Fibroblast of mammary gland (primary cell): ENCODE measurements around the gene CFAP58.

ENCODE experiments used
- DNase-seq: peaks from one replicate; pipeline ENCODE4 v3.0.0-alpha.2; 2010; ENCODE audit warnings: low read depth
- H3K4me3 ChIP-seq: 2 replicates; pipeline ENCODE4 v1.5.1; 2011; ENCODE audit warnings: low read depth, mild to moderate bottlenecking, low read length, moderate library complexity; ENCODE audit not compliant: control insufficient read depth
- TF ChIP-seq, protein P1 (sequence below): conservative IDR thresholded peaks from 2 replicates; pipeline ENCODE4 v1.5.1; 2011; ENCODE audit warnings: low read depth, low read length, inconsistent platforms; ENCODE audit not compliant: control insufficient read depth, insufficient read depth

CFAP58 gene, protein sequence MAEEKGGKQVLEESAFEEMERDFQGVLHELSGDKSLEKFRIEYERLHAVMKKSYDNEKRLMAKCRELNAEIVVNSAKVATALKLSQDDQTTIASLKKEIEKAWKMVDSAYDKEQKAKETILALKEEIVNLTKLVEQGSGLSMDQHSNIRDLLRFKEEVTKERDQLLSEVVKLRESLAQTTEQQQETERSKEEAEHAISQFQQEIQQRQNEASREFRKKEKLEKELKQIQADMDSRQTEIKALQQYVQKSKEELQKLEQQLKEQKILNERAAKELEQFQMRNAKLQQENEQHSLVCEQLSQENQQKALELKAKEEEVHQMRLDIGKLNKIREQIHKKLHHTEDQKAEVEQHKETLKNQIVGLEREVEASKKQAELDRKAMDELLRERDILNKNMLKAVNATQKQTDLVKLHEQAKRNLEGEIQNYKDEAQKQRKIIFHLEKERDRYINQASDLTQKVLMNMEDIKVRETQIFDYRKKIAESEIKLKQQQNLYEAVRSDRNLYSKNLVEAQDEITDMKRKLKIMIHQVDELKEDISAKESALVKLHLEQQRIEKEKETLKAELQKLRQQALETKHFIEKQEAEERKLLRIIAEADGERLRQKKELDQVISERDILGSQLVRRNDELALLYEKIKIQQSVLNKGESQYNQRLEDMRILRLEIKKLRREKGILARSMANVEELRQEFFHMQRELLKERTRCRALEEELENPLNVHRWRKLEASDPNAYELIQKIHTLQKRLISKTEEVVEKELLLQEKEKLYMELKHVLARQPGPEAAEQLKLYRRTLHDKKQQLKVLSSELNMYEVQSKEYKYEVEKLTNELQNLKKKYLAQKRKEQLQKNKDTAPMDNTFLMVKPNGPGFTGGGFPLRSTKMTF

DNA sequence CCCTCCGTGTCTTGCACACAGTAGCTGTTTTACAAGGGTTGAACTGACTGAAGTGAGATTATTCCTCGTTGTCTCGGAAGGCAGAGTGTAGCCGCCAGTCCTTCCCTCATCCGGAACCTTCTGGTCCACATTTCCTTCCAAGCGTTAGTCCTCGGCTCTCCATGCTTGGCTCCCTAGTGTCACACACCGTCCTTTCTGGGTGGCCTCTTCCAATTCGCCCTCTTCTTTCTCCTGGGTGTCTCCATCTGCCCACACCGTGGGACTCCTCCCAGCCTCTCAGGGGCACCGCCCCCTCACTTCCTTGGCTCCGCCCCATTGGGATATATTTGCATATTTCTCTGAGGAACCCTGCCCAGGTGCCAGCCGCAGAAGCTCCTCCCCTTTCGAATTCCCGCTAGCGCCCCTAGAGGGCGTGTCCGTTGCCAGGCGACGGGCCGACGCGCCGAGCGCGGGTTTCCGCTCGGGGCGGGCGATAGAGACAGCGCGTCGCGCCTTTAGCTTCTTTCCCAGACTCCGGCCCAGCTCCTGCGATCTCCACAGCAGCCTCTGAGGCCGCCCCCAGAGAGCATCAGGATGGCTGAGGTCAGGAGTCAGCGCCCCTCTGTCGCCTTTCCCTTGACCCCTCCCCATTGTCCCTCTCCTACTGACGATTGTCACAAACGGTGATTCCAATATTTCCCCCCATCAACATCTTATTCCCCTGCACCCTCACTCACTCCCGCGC lies at the start of gene CFAP58:
Gene CFAP58 (plus strand): TSS at position 509 of the 724 bp plus-strand sequence. CDS start 65 bp downstream, at position 574.
- TF ChIP-seq, protein P1, sequence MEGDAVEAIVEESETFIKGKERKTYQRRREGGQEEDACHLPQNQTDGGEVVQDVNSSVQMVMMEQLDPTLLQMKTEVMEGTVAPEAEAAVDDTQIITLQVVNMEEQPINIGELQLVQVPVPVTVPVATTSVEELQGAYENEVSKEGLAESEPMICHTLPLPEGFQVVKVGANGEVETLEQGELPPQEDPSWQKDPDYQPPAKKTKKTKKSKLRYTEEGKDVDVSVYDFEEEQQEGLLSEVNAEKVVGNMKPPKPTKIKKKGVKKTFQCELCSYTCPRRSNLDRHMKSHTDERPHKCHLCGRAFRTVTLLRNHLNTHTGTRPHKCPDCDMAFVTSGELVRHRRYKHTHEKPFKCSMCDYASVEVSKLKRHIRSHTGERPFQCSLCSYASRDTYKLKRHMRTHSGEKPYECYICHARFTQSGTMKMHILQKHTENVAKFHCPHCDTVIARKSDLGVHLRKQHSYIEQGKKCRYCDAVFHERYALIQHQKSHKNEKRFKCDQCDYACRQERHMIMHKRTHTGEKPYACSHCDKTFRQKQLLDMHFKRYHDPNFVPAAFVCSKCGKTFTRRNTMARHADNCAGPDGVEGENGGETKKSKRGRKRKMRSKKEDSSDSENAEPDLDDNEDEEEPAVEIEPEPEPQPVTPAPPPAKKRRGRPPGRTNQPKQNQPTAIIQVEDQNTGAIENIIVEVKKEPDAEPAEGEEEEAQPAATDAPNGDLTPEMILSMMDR = peak; percentile 46
- H3K4me3 ChIP-seq = peak within 1 kb of the TSS; percentile 65
- peak; percentile 82 for DNase-seq

DNA sequence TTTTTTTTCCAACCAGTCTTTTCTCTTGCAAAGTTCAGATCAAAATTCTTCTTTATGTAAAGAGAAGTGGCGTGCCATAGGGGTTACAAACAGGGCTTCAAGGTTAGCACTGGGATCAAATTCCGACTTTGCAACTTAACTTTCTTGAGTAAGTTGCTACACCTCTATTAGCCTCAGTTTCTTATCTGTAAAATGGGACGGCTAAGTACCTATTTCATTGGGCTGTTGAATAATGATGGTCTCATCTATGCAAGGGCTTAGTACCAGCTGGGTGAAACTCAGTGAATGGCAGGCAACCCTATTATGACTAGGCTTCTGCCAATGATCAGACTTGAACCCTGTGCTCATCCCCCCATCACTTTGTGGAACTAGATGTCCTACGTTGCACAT lies 49.3 kb upstream of the CFAP58 start:
- DNase-seq = no peak
- no peak overlapping the region for H3K4me3 ChIP-seq
- TF ChIP-seq, protein P1 = no peak

DNA sequence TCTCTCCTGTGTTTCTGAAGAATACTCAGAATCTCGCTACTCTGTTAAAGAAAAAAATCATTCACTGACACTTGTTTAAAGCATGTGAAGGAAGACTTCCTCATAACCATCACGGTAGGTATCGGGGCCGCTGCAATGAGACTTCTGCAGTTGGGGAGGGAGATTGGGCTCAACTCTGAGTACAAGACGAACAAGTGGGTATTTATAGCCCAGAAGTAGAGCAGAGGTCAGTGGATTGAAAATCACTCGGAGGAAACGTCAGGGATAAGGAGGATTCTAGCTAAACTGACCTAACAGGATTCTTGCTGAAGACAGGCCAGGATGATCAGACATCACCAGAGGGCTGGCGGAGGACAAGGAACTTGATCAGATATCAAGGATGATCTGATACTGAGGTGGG lies 48.7 kb upstream of the CFAP58 start:
- DNase-seq = peak; percentile 10
- H3K4me3 ChIP-seq = no peak overlapping the region
- TF ChIP-seq, protein P1 = no peak

DNA sequence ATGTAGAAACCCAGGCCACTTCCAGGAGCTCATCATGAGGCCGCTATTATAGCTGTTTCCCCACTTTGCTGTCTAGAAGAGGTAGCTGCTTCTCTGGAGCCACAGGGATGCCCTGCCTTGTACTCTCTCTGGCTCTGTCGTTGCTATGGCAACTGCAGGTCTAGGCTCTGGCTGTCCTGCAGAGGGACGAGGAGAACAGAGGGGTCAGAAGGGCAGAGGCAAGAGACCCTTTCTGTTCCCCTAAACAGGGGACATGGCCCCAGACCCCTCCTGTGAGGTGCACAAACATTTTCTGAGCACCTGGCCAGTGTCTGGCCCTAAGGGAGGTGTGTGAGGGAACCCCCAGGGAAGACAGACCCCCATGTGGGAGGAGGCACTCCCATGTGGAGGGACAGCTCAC lies 46.7 kb upstream of the CFAP58 start:
- TF ChIP-seq, protein P1 = no peak
- H3K4me3 ChIP-seq = no peak overlapping the region
- peak; percentile 28 for DNase-seq

DNA sequence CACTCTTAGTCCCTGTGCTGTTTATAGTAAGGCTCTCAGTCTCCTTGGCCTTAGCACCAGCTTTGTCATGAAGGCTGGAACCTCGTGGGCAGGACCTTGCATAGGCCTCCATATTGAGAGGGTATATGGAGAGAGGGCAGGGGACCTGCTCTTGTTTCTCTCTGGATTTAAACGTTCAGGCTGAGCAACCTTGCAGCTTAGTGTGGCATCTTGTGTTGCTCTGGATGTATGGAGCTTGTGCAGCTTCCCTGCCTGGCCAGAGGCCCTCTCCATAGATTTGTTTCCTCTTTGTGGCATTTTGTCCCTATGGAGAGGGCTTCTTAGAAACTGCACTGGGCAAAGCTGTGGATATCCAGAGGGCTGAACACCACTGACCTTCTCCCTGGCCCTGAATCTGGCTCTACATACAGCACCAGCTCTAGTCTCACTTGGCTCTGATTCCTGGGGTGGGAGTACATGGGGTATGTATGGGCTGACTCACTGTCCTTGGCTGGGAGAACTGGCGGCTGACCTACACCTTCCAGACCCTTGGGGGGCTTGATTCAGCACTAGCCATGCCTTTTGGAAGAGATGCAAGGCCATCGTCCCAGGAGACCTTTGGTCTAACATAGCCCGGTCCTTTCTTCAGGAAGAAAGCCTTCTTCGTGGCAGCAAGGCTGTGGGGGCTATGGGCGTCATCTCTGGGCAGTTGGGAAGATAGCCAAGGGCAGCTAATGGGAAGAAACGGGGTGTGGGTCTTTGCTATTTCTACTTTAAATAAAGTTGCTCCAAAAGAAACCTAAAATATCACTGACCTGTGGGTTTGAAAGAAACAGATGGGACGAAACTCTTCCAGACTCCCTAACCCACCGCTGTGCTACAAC lies 45.8 kb upstream of the CFAP58 start:
- H3K4me3 ChIP-seq = no peak overlapping the region
- TF ChIP-seq, protein P1 = no peak
- peak; percentile 83 for DNase-seq

DNA sequence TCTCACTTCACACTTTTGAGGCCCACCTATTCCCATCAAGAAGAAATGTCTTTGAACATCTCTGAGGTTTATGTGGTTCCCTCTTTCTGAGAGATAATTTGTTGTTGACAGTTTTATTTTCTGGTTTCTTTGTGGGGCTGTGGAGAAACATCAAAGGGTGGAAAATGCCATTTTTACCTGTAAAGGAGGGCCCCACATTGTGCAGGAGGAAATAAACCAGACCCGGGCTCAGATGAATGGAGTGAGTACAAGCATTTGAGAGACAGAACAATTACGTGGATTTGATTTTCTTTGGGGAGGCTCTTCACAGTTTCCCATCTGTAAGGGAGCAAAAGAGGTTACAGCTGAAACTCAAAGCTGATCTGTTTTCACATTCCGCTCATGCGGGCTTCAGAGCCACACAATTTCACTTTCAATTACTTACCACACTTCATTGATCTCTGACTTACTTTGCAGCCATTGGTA lies 45.2 kb upstream of the CFAP58 start:
- no peak overlapping the region for H3K4me3 ChIP-seq
- TF ChIP-seq, protein P1 = no peak
- peak; percentile 20 for DNase-seq
